DMS53 treated with DMSO at 0.1 percent for 48 hours (cell line): ENCODE measurements around the gene TEX38.
"Not testable (repeated sequence)": the region's sequence is repeated elsewhere in the genome, so short reads cannot be mapped to it uniquely, and the experiment has no call there.

Experiments used
- DNase-seq: peaks from one replicate; lab custom pipeline; 2025; ENCODE audit not compliant: unreplicated experiment; lab: John Stamatoyannopoulos, UW

TEX38 gene

DNA sequence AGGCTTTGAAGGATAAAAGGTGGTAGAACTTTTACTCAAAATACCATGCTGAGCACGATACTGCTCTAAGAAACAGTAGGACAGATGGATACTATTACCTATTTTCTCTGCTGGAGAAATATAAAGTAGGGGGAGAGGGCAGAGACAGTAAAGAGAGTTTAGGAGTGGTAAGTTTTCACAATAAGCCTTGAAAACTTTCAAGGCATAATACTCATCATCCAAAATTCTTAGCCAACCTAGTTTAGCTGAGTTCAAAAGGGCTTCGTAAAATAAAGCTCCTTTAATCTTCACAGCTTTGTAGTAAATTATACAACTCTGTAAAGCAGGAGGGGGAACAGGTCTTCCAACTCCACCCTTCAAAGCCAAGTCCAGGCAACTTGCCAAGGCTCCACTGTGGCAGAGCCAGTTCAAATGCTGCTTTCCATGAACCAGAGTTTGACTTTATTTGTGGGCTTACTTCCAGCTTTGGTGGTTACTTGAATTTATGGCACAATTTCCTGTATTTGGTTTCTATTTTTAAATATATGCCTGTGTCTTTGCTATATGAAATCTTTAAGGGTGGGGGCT, 15.5 kb downstream of the TEX38 start:
- DNase-seq = no peak

DNA sequence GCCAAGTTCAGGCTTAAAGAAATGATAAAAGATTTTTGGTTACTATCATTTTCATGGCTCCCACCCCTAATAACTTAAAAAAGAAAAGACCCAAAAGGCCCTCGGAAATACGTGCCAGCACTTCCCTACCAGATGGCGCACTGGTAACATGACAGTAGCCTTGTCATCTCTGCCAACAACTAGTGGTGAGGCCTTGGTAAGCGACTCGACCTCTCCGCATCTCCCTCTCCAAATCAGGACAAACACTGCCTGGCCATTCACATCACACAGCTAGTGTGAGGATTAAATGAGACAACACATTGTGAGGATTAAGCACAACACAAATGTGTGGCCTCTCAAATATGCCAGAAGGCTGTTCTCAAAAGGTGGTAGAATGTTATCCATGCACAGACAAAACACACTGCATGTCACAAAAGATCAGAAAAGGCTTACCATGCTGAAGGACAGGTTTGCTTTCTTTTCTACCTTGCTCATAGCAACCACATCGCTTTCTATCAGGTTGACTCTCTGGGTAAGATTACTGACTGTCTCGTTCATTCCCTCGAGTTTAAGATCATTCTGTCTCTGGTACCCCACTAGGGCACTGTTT, 16.4 kb downstream of the TEX38 start:
- no peak for DNase-seq

DNA sequence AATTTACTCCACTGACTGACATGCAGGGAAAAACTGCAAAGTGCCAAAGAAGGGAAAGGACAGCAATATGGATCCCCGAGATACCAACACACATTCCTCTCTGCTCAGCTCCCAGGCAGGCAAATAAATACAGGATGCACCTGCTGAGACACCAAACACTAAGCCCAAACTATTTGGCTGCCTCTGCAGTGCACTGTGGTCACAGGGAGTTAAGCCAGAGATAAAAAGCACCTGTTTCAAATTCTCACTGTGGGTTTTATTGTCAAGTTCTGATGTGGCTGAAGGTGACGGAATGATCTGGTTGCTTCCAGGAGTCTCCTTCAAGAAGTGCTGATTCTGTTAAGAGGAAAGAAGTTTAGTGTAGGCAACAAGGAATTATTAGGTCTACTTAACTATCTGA, 17.7 kb downstream of the TEX38 start:
- DNase-seq = no peak

DNA sequence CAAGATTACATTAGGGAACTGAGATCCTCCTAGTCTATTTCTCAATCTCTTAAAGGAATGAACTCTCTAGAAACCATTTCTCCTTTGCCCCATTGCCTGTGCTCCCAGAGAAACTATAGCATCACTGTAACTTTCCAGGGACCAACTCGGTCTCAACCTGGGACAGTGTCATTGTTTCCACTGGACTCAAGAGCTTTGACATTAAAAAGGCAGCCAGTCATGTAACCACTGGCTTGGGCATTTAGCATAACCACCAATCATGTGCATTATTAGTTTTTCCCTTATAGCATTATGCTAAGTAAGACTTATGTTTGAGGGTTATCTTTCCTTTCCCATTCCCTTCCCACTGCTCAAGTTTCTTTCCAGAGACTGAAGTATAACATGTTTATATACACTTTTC, 18.2 kb downstream of the TEX38 start:
- DNase-seq = no peak

DNA sequence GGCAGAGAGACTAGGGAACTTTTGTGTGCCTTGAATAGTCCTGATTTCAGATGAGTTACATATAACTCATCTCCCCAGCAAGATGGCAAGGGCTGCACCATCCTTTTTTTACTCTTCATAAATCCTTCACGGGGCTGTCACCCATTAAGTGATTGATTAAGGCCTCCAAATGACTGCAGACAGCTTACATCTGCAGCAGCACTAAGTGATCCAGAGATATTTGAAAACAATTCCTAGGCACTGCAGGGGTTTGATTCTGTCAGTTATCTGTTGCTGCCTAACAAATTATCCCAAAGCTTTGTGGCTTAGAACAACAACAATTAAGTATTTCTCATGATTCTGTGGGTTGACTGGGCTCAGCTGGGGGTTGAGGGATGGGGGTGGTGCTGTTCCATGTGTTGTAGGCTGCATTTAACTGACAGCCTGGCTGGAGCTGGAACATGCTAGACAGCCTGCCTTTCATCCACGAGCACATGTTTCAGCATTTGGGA, 19.3 kb downstream of the TEX38 start:
- no peak for DNase-seq

DNA sequence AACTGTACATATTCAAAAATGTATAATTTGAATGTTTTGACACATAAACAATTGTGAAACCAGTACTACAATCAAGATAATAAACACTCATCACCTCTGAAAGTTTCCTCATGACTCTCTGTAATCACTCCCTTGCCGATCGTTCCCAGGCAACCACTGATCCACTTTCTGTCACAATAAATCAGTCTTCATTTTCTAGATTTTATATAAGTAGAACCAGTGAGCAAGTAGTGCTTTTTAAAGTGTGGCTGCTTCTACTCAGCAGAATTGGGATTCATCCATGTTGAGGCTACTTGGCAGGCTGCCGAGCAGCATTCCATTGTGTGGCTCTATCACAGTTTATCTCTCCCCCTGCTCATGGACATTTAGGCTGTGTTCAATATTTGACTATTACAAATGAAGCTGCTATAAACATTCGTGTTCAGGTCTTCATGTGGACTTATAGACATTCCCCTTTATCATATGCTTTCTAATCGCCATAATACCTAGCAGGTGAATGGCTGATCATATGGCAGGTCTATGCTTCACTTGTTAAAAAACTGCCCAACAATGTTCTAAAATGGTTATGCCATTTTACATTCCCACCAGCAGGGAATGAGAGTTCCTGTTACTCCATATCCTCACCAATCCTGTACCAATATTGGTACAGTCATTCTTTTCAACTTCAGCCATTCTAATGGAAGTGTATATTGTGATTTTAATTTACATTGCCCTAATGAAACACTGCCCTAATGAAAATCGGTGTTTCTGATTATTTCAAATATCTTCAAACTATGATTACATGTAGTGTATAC, 20.5 kb downstream of the TEX38 start:
- DNase-seq = no peak

DNA sequence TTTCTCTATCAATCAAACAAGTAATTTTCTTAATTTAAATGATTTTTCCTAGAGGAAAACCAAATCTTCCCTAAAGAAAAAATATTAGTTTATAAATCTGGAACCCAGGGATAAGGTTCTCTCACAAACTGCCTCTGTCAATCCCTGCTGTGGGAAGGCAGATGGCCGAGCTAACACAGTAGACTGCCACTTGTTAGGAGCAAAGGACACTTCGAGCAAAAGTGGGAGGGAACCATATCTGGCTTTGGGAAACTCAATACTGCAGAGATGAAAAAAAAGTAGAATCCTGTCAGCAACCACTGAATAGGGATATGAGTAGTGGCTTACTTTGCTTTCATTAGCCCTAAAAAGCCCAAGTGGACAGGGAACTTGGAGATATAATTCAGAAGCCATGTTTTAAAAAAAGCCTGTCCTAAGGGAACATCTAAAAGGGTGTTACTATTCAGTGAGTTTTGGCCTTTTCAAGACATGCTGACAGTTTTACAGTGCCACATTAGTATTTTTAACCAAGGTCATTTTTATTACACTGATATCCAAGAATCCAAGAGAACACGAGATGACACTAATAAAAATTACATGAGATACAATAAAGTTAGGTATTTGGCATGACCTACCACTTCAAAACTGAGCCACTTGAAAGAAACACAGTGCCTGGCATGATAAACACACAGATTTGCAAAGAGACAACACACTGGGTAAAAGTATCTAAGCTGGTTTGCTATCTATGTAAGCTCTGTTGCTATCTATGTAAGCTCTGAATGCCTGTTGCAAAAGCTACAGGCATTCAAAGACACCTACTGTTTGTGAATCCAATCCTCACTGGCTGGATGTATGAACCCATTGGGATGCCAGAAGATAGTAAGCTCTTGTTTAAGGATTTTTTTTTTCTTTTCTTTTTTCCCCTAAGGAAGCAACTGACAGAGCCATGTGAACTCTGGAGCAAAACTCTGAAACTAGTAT, 21.4 kb downstream of the TEX38 start:
- DNase-seq = no peak

DNA sequence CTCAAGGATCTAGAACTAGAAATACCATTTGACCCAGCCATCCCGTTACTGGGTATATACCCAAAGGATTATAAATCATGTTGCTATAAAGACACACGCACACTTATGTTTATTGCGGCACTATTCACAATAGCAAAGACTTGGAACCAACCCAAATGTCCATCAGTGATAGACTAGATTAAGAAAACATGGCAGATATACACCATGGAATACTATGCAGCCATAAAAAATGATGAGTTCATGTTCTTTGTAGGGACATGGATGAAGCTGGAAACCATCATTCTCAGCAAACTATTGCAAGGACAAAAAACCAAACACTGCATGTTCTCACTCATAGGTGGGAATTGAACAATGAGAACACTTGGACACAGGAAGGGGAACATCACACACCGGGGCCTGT, 23.0 kb downstream of the TEX38 start:
- not testable (repeated sequence) for DNase-seq

DNA sequence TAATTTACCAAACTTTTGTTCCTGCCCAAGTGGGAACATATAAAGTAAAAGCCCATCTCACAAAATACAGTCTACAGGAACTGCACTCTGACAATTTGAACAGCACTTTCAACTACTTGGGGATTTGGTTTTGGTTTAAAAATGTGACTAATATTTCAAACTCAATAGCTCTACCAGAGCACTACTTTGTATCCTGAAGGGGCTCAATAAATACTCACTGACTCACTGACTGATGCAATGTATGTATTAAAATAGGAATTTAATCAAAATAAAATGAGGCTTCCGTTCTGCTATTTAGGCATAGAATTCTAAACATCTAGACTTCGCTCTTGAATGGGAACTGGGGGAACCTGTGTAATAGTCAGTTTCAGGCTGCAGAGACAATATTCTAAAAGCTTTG, 25.4 kb downstream of the TEX38 start:
- DNase-seq = no peak

DNA sequence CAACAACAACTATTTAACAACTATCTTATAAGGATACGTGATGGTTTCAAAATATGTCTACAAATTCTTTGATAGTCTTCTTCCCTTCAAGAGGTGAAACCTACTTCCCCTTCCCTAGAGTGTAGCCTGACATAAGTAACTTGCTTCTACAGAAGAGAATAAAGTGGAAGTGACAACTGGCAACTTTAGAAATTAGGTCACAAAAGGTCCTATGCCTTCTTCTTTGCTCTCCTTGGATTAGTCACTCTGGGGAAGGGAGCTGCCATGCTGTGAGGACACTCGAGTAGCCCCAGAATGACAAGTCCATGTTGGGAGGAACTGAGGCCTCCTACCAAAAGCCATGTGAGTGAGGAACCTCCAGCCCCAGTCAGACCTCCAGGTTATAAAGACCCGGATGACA, 28.0 kb downstream of the TEX38 start:
- DNase-seq = no peak

DNA sequence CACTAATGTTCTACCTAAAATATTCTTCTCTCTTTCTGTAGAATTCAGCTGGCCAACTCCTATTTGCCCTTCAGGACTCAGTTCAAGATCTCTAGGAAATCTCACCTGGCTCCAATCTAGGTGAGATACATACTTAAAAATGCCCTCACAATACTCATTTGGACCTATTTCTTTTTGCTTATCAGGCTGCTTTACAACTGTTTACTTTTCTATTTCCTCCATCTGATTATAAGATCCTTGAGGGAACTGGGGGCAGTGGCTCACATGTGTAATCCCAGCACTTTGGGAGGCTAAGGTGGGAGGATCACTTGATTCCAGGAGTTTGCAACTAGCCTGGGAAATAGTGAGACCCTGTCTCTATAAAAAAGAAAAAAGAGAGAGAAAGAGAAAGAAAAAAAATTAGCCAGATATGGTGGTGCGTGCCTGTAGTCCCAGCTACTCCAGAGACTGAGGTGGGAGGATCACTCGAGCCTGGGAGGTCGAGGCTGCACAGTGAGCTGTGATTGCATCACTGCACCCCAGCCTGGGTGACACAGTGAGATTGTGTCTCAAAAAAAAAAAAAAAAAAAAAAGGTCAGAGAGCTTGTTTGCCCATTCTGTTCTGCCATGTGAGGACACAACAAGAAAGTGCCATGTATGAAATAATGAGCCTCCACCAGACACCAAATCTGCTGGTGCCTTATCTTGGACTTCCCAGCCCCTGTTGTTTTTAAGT, 32.4 kb downstream of the TEX38 start:
- no peak for DNase-seq

DNA sequence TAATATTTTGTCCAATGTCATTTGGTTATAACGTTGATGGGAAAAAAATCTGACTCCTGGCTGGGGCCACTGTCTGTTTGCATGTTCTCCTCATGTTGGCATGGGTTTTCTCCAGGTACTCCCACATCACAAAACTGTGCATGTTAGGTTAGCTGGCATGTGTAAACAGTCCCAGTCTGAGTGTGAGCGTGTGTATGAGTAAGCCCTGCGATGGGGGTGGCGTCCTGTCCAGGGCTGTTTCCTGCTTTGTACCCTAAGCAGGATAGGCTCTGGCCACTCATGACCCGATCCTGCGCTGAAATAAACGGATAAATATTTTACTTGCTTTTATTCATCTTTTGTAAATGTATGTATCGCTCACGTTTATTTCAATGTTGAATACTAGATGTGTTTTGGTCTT, 33.8 kb downstream of the TEX38 start:
- DNase-seq = no peak

DNA sequence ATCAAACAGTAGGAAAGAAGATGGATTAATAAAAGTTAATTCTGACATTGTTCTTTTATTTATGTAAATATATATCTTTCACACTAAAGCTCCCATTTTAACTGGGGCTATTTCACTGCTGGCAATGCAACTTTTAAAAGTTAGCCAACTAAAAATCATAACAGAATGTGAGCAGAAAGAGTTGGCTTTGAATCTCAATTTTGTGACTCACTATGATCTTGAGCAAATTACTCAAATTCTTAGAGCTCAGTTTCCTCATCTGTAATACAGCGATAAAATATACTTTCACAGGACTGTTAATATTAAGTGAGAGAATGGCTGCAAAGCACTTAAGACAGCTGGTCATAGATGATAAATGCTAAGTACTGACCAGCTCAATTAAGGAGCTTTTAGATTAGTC, 36.5 kb downstream of the TEX38 start:
- no peak for DNase-seq

DNA sequence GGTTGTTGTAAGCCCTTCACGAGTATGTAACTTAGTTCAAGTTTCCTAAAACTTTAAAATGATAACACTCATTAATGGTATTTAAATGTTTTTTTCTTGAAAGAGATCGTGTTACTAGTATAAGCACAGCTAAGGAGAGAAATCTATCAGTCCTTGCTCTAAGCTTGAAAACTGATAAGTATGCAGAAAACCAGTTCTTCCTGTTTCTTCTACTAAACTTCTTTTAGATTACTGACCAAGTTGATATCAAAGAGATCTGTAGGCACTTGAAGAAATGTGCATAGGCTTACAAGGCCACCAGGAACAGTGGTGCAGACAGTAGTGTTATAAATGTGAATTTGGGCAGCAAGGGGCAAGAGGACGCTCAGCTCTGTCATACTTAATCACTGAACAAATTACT, 43.3 kb downstream of the TEX38 start:
- DNase-seq = no peak

DNA sequence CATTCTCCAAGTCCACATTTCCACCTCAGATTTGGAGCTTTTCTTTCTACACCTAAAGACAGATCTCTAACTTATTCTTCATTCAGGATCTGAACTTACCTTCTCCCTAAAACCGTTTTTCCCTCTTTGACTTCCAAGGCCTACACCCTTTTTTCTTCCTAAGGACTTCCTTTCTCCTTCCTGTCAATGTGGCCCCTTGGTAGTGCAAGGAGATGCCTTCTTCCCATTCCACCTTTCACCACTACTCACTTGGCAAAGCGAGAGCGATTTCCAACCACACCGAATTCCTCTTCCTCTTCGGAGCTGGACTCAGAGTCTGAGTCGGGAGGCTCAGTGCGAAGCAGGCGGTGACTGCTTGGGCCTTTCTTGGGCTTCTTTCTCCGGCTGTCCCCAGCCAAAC, 46.0 kb downstream of the TEX38 start:
- DNase-seq = no peak

DNA sequence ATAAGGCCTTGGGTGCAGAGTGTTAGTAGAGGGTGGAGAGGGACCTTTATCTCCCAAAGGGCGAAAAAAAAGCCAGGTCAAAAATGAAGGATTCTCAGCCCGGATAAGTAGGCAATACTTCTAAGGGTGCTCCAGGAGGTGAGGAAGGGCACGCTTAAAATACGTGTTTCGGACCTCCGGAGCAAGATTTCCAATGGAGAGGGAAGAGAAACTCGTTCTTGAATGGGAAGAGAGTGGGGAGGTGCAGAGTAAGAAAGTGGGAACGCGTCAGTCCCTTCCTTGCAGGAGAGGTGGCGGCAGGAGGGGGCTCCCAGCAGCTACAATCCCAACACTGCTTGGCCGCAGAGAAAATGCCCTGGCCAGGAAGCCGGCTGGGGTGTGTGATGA, 46.7 kb downstream of the TEX38 start:
- no peak for DNase-seq

DNA sequence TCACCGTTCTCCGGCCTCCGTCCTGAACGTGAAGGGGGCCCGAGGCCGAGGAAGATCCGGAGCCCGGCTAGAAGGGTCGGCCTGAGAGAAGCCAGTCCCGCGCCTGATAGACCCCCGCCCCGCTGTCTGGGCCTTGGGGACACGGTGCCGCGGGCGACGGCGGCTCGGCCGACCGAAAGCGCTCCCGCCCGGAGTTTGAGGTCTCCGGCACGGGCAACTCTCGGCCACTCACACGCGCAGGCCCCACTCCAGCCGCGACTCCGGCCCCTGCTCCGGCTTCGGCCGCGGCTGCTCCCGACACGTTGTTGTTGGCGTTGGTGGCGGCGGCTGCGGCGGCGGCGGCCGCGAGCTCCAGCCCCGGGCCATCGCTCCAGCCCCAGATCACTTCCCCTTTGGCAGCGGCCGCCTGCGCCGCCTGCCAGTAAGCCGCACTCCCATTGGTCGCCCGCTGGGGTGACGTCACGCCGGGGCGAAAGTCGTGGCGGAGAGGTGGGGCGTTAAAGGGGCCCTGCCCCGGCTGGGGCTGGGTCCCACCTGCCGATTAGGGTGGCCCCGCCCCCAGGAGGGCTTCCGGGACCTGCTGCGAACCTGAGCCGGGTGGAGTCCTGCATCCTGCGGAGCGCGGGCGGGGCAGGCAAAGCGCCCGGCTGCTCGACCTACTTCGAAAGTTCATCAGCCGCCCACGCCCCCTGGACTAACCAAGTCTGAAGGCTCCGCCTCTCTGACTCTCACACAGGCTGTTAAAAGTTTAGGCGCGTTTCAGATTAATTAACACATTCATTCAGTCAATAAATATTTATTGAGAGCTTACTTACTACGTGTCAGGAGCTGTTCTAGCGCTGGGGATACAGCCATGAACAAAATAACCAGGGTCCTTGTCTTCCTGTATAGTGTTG, 47.3 kb downstream of the TEX38 start, which contains the start of gene EFCAB14:
Gene EFCAB14 (minus strand): TSS at position 388 of the 896 bp plus-strand sequence. CDS start 1,027 bp downstream, outside the sequence.
- peak; percentile 98 for DNase-seq

DNA sequence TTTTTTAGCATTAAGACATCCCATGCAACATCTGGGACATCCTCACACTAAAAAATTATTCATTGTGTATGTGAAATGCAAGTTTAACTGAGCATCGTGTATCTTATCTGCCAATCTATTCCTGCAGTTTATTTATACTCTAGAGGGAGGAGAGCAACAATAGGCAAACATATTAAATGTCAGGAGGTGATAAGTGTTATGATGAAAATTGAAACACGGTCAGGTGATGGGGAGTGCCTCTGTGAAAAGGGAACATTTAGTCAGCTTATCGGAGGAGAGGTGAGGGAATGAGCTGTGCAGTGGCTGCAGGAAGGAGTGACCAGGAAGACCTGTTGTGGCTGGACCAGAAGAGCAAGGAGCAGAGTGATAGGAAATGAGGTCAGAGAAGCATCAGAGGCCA, 48.0 kb downstream of the TEX38 start:
- peak; percentile 91 for DNase-seq

DNA sequence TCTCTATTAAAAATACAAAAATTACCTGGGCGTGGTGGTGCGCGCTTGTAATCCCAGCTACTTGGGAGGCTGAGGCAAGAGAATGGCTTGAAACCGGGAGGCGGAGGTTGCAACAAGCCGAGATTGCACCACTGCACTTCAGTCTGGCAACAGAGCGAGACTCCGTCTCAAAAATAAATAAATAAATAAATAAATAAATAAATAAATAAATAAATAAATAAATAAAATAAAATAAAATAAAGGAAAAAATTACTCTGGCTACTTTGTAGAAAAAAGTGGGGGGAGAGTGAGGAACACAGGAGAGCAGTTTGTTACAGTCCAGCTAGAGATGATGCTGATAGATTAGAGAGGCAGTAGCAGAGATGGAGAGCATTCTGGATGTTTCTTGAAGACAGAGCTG, 48.7 kb downstream of the TEX38 start:
- not testable (repeated sequence) for DNase-seq

DNA sequence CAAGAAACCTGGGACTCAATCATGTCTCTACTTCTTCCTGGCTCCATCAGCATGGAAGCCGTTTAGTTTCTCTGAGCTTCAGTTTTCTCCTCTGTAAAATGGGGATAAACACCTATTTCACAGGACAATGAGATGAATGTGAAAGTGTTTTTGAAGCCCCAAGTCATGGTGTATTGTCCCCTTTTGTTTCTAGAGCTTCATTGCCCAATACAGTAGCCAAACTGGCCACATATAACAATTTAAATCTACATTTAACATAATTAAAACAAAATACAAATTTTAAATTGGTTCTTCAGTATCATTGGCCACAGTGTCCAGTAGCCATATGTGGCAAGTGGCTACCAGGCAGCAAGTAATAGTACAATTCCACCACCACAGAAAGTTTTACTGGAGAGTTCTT, 49.5 kb downstream of the TEX38 start:
- no peak for DNase-seq
